GM23338 (cell line): ENCODE results near the gene PROB1. TPM values are rescaled to one million over a fixed set of nuclear protein-coding genes. Genes with fewer than 3 reads are reported as not detected.

Experiments used
- EZH2phosphoT487 ChIP-seq: fragments of 200-600 bp; sonication (generic); IDR thresholded peaks from one replicate; pipeline ENCODE4 v1.8.1; 2018; ENCODE audit warnings: antibody characterized with exemption; ENCODE audit not compliant: unreplicated experiment
- JUNB ChIP-seq: IDR thresholded peaks from one replicate; pipeline ENCODE4 v1.6.1; 2016; ENCODE audit warnings: antibody characterized with exemption; ENCODE audit not compliant: unreplicated experiment
- NANOG ChIP-seq: IDR thresholded peaks from 2 replicates; pipeline ENCODE4 v1.6.1; 2016; ENCODE audit warnings: antibody characterized with exemption, borderline replicate concordance
- REST ChIP-seq: IDR thresholded peaks from one replicate; pipeline ENCODE4 v1.6.1; 2018; ENCODE audit warnings: antibody characterized with exemption; ENCODE audit not compliant: unreplicated experiment
- ZNF114 ChIP-seq: fragments of 250-450 bp; sonication (Bioruptor Pico); IDR thresholded peaks from 2 replicates; pipeline ENCODE4 v1.5.0; 2020; ENCODE audit warnings: mild to moderate bottlenecking, moderate library complexity
- ZNF331 ChIP-seq: fragments of 250-450 bp; sonication (Bioruptor Pico); IDR thresholded peaks from 2 replicates; pipeline ENCODE4 v1.5.0; 2020; ENCODE audit warnings: low read depth, mild to moderate bottlenecking, moderate library complexity
- ZNF462 ChIP-seq: fragments of 250-450 bp; sonication (Bioruptor Pico); IDR thresholded peaks from 2 replicates; pipeline ENCODE4 v1.5.0; 2020; ENCODE audit warnings: mild to moderate bottlenecking, moderate library complexity
- polyA plus RNA-seq: library from polyadenylated mRNA; unstranded; fragments of >200 nt; fragmentation: Nextera tagmentation; extraction: Ambion mirVana; gene quantifications from 2 replicates; pipeline ENCODE4 v1.2.1, GENCODE V29; 2016
- total RNA-seq: library from RNA; depleted of rRNA; stranded (reverse); fragments of >200 nt; shearing (Covaris generic); gene quantifications from 2 replicates; pipeline ENCODE4 v1.2.3, GENCODE V29; 2014

PROB1 gene
- total and polyA plus RNA-seq, 2 experiments from 2014 or later, result 0.73 to 2.7 TPM

- TF ChIP-seq ZNF462 (CRISPR knock-in tag) (no peak), REST (no peak), NANOG (no peak), EZH2phosphoT487 (no peak), ZNF114 (CRISPR knock-in tag) (no peak), JUNB (no peak), ZNF331 (CRISPR knock-in tag) (no peak)
Measured at GRCh38 chr5:139413153-139413552, 18.2 kb upstream of the PROB1 start (continued).
